WERI-Rb-1 (cell line): ENCODE data around the gene PASK.
"Not testable (repeated sequence)": the region's sequence is repeated elsewhere in the genome, so short reads cannot be mapped to it uniquely, and the experiment has no call there.

Experiments used
- DNase-seq: peaks from one replicate; pipeline ENCODE4 v3.0.0-alpha.2; 2020
- H3K27ac ChIP-seq: fragments of 250-450 bp; sonication (Bioruptor Pico); 2 replicates; pipeline ENCODE4 v1.5.1; 2020; ENCODE audit warnings: mild to moderate bottlenecking, moderate library complexity
- H3K27me3 ChIP-seq: fragments of 250-450 bp; sonication (Bioruptor Pico); 2 replicates; pipeline ENCODE4 v1.5.1; 2021; ENCODE audit warnings: mild to moderate bottlenecking, low read depth, moderate library complexity; ENCODE audit not compliant: insufficient read depth, severe bottlenecking
- H3K36me3 ChIP-seq: fragments of 250-450 bp; sonication (Bioruptor Pico); 2 replicates; pipeline ENCODE4 v1.5.1; 2020; ENCODE audit warnings: mild to moderate bottlenecking, moderate library complexity
- H3K4me3 ChIP-seq: 2 replicates; pipeline ENCODE4 v1.5.1; 2011; ENCODE audit warnings: low read depth, mild to moderate bottlenecking, control low read depth, low read length
- H3K9me3 ChIP-seq: fragments of 250-450 bp; sonication (Bioruptor Pico); 2 replicates; pipeline ENCODE4 v1.5.1; 2021; ENCODE audit warnings: mild to moderate bottlenecking, moderate library complexity; ENCODE audit not compliant: severe bottlenecking
- TF ChIP-seq, protein P1 (sequence below): IDR thresholded peaks from 2 replicates; pipeline ENCODE4 v1.5.1; 2011; ENCODE audit warnings: low read depth, mild to moderate bottlenecking, control low read depth, inconsistent platforms, low read length

PASK gene

GRCh38 chr2:241110089-241110606 lies 39.1 kb downstream of the PASK start:
- H3K36me3 ChIP-seq, result peaks cover 49% of the 10 kb centered on the region
- no peak for DNase-seq
- TF ChIP-seq, protein P1, sequence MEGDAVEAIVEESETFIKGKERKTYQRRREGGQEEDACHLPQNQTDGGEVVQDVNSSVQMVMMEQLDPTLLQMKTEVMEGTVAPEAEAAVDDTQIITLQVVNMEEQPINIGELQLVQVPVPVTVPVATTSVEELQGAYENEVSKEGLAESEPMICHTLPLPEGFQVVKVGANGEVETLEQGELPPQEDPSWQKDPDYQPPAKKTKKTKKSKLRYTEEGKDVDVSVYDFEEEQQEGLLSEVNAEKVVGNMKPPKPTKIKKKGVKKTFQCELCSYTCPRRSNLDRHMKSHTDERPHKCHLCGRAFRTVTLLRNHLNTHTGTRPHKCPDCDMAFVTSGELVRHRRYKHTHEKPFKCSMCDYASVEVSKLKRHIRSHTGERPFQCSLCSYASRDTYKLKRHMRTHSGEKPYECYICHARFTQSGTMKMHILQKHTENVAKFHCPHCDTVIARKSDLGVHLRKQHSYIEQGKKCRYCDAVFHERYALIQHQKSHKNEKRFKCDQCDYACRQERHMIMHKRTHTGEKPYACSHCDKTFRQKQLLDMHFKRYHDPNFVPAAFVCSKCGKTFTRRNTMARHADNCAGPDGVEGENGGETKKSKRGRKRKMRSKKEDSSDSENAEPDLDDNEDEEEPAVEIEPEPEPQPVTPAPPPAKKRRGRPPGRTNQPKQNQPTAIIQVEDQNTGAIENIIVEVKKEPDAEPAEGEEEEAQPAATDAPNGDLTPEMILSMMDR, result no peak
- H3K9me3 ChIP-seq, result no peaks in the 10 kb centered on the region
- H3K27me3 ChIP-seq, result no peaks in the 10 kb centered on the region
- H3K27ac ChIP-seq, result no peak overlapping the region
- no peak overlapping the region for H3K4me3 ChIP-seq

DNA sequence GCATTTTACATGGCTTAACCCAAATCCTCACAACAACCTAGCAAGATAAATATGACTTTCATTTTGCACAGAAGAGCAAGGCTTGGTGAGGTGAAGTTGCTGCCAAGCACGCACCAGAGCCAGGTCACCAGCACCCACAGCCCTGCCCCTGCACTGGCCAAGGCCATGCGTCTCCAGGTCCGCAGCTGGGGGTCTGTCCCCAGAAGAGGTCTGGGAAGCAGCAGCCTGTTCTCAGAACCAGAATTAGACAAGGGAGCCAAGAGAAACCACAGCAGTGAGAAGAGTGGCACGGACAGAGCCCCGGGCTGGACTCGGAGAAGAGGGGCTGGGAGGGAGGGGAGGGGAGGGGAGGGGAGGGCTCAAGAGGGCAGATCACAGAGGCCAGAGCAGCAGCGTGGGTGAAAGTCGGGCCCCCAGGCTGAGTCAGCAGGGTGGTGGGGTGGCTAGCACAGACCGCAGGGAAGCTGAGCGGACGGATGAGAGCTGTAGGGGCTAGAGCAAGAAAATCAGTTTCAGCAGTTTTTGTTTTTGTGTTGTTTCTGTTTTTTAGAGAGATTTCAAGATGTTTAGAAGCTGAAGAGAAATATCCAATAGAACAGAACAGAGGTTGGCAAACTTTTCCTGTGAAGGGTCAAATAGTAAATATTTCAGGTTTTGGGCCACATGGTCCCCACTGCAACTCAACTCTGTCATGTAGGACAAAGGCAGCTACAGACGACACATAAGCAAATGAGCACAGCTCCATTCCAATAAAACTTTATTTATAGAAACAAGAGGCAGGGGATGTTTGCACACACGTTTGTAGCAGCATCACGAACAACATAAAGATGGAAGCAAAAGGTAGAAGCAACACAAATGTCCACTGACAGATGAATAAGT lies 39.8 kb downstream of the PASK start:
- H3K36me3 ChIP-seq, result peaks cover 42% of the 10 kb centered on the region
- no peaks in the 10 kb centered on the region for H3K27me3 ChIP-seq
- DNase-seq, result no peak
- no peak overlapping the region for H3K4me3 ChIP-seq
- TF ChIP-seq, protein P1, result no peak
- no peak overlapping the region for H3K27ac ChIP-seq
- no peaks in the 10 kb centered on the region for H3K9me3 ChIP-seq

DNA sequence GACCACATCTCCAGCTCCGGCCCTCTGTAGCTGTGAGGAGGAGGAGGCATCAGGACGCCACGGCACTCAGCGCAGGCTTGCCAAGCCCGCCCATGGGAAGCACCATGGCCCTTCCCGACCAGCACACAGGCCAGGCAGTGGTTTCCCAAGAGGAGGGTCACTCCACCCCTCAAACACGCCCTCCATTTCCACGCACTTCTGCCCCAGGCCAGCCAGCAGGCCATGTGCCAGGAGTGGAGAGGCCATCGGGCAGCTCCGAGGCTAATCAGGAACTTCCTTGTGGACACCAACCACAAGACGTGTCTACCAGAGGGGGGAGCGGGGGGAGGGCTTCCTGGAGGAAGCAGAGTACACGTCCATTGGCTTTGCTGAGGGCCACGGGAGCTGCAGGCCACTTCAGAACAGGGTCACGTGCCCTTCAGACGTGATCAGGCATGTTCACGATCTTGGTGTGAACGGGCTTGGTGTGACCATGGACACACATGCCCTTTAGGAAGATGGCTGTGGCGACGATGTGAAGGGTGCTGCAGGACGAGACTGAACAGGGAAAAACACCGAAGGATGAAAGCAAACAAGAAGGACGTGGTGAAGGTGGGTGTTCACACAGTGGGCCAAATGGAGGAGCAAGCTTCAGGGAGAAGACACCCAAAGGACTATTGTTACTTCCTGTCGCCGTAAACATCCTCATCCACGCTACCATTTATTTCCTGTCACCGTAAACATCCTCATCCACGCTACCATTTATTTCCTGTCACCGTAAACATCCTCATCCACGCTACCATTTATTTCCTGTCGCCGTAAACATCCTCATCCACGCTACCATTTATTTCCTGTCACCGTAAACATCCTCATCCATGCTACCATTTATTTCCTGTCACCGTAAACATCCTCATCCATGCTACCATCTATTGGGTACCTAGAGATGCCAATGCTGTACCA lies 40.7 kb downstream of the PASK start:
- peaks cover 33% of the 10 kb centered on the region for H3K36me3 ChIP-seq
- no peak for DNase-seq
- H3K27me3 ChIP-seq, result no peaks in the 10 kb centered on the region
- H3K27ac ChIP-seq, result no peak overlapping the region
- H3K4me3 ChIP-seq, result no peak overlapping the region
- no peaks in the 10 kb centered on the region for H3K9me3 ChIP-seq
- TF ChIP-seq, protein P1, result no peak

GRCh38 chr2:241107031-241107783 lies 42.1 kb downstream of the PASK start:
- H3K9me3 ChIP-seq, result no peaks in the 10 kb centered on the region
- H3K27ac ChIP-seq, result no peak overlapping the region
- no peak overlapping the region for H3K4me3 ChIP-seq
- DNase-seq, result no peak
- peaks cover 30% of the 10 kb centered on the region for H3K36me3 ChIP-seq
- TF ChIP-seq, protein P1, result no peak
- no peaks in the 10 kb centered on the region for H3K27me3 ChIP-seq

DNA sequence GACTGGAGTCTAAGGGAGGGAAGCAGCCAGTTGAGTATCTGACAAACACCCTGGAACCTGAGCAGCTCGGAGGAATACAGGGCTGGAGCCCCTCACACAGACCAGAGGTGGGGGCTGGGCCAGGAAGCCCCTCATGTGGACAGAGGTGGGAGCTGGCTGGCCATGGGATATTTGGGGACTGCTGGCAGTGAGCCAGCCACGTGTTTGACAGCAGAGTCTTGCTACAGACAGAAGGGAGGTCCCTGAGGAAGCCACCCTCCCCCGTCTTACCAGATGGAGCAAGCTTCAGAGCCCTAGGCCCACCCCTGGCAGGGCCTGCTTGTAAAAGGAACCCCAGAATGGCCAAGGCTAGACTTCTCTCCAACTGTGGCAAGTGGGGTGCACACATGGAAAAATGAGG lies 43.6 kb downstream of the PASK start:
- Histone ChIP-seq H3K36me3 (peaks cover 35% of the 10 kb centered on the region), H3K27me3 (no peaks in the 10 kb centered on the region), H3K4me3 (no peak overlapping the region), H3K9me3 (no peaks in the 10 kb centered on the region), H3K27ac (no peak overlapping the region)
- DNase-seq, result no peak
- TF ChIP-seq, protein P1, result no peak

- DNase-seq, H3K27ac ChIP-seq, H3K9me3 ChIP-seq, H3K27me3 ChIP-seq, H3K4me3 ChIP-seq: not testable (repeated sequence)
- peaks cover 41% of the 10 kb centered on the region for H3K36me3 ChIP-seq
Observed at GRCh38 chr2:241104611-241105010, 44.7 kb downstream of the PASK start.
